NCI-H1105 treated with DMSO at 0.1 percent for 48 hours (cell line): ENCODE results near the gene ELF3.
A peak's percentile ranks its signal among the peaks of the same experiment; 100 is the strongest.
"Not testable (repeated sequence)": the region's sequence is repeated elsewhere in the genome, so short reads cannot be mapped to it uniquely, and the experiment has no call there.

Experiments
- DNase-seq: peaks from one replicate; lab custom pipeline; 2025; lab: John Stamatoyannopoulos, UW

ELF3 gene

GRCh38 chr1:202010180-202011015, at the start of gene ELF3:
TSS of gene ELF3 (plus strand) at chr1:202010587. CDS start at chr1:202011137, 550 bp downstream.
- peak; percentile 14 for DNase-seq

GRCh38 chr1:201962382-201962781, 48.0 kb upstream of the ELF3 start:
- not testable (repeated sequence) for DNase-seq

GRCh38 chr1:201964261-201964660, 46.1 kb upstream of the ELF3 start:
- no peak for DNase-seq

- DNase-seq: no peak
Observed at GRCh38 chr1:201966171-201966570, 44.2 kb upstream of the ELF3 start.

GRCh38 chr1:201968202-201968925, 42.0 kb upstream of the ELF3 start:
- no peak for DNase-seq

GRCh38 chr1:201970334-201971159, 39.8 kb upstream of the ELF3 start:
- DNase-seq: peak; percentile 64

GRCh38 chr1:201982082-201982622, 28.2 kb upstream of the ELF3 start:
- peak; percentile 59 for DNase-seq

GRCh38 chr1:201982623-201983379, 27.6 kb upstream of the ELF3 start, which contains the start of gene RNPEP:
TSS of gene RNPEP (plus strand) at chr1:201982648. CDS start at chr1:201982667, 19 bp downstream.
- peak; percentile 46 for DNase-seq

- DNase-seq: no peak
Observed at GRCh38 chr1:201983380-201983805, 27.0 kb upstream of the ELF3 start.

- no peak for DNase-seq
Observed at GRCh38 chr1:201984446-201984845, 25.9 kb upstream of the ELF3 start.

GRCh38 chr1:201985355-201985754, 25.0 kb upstream of the ELF3 start:
- no peak for DNase-seq

- DNase-seq: no peak
Observed at GRCh38 chr1:201988601-201989000, 21.8 kb upstream of the ELF3 start.

GRCh38 chr1:201989354-201990128, 20.8 kb upstream of the ELF3 start:
- DNase-seq: no peak

- DNase-seq: no peak
Observed at GRCh38 chr1:201990427-201990826, 20.0 kb upstream of the ELF3 start.

GRCh38 chr1:201999625-202000238, 10.7 kb upstream of the ELF3 start:
- DNase-seq: peak; percentile 64

- no peak for DNase-seq
Observed at GRCh38 chr1:202002507-202002906, 7.9 kb upstream of the ELF3 start.

- DNase-seq: no peak
Observed at GRCh38 chr1:202004711-202005110, 5.7 kb upstream of the ELF3 start.

- DNase-seq: no peak
Observed at GRCh38 chr1:202005958-202006357, 4.4 kb upstream of the ELF3 start.

GRCh38 chr1:202007304-202007703, 3.1 kb upstream of the ELF3 start:
- no peak for DNase-seq
